GM18873 (cell line): ENCODE results near the gene HINT2.
A peak's percentile ranks its signal among the peaks of the same experiment; 100 is the strongest.

Experiments
- ATAC-seq: cut with Tn5 transposase; IDR thresholded peaks from one replicate; pipeline ENCODE4 v1.9.1; 2021; ENCODE audit warnings: mild to moderate bottlenecking, moderate library complexity, moderate number of reproducible peaks; ENCODE audit not compliant: unreplicated experiment, low FRiP score

HINT2 gene

DNA sequence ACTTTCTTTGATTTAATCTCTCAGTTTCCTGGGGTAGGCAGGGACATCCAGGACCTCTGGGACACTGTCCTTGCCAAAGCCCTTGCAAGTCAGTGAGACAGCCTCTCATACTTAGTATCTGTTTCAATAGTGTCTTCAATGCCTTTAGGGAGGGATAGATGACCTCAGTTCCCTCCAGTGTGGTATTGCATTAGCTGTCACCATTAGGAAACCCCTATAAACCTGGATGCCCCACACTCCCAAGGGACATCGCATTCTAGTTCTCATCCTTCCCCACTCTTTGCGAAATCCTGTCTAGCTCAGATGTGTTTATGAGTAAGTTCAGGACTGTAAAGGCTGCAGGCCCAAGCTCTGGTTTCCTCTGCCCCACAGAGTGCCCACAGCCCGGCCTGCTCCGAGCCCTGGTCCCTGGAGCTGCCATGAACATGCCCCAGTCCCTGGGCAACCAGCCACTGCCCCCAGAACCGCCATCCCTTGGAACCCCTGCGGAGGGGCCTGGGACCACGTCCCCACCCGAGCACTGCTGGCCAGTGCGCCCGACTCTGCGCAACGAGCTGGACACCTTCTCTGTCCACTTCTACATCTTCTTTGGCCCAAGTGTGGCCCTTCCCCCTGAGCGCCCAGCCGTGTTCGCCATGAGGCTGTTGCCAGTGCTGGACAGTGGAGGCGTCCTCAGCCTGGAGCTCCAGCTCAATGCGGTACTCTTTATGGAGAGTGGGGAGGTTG, 27.3 kb upstream of the HINT2 start:
- ATAC-seq, result no peak

DNA sequence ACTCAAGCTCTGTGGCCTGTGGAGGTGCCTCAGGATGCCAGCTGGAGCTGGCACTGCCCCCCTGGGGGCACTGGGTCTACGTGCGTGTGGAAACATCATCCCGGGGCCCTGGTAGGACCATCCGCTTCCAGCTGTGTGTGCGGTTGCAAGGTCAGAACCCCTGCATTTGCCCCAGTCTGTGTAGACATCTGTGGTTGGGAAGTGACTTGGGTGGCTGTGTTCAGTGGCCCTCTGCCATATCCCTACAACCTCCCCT, 26.7 kb upstream of the HINT2 start:
- ATAC-seq, result no peak

DNA sequence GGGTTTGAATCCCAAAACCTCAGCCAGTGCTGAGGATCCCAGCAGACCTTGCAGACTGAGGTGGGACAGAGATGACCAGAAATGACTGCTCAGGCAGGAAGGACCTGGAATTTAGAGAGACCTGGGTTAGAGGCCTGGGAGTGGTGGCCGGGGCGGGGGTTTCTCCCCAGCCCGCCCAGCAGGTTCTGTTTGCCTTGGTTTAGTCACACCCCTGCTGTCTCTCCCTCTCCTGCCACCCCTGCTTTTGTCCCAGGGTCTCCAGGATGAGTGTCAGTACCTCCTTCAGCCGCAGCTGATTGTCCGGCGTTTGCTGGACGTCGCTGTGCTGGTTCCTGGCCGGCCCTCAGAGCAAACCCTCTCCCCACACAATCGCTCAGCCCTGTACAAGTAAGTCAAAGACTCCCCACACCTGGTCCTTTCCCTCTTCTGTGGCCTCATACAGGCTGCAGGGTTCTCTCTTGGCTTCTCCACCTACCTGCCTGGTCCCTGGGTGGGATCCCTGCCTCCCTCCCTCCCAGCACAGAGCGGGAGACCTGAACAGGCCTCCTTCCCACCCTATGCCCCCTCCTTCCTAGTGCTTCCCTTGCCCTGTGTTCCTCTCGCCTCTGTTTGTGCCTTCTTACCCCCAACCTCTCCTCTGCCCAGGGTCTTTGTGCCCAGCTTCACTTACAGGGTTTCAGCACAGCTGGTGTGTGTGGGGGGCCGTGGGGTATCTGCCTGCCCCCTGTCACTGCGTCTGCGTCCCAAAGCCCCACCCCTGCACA, 26.2 kb upstream of the HINT2 start:
- no peak for ATAC-seq

DNA sequence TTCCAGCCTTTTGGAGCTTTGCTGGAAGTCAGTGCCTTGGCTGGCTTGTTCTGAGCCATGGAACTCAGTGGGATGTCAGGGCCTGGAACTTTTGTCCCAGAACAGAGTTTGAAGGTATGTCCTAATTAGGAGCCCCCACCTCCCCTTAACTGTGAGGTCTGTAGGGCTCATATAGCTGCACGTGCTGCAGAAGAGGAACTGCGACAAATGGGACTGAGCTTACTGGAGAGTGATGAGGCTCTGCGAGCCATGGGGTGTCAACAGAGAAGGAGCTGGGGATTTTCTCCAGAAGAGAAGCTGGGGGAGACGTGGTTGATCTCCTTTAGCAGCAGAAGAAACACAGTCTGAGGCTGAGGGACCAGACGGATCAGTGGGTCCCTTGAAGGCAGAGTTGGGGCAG, 25.1 kb upstream of the HINT2 start:
- no peak for ATAC-seq

DNA sequence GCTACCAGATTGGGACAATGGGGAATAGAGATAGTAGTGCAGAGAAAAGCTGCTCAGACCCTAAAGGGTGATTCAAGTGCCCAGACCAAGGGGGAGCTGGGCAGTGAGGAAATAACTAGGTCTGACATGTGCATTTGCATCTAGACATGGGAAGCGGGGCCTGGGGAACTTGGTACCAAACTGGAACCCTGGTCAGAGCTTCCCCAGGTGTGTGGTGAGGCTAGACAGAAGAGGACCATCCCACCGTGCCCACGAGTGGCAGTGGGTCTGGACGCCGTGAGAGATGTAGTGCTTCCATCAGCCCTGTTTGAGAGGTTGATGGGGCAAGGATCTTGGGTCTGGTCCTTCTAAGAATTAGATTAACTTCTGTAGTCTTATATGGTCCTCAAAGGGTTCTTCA, 21.8 kb upstream of the HINT2 start:
- no peak for ATAC-seq

DNA sequence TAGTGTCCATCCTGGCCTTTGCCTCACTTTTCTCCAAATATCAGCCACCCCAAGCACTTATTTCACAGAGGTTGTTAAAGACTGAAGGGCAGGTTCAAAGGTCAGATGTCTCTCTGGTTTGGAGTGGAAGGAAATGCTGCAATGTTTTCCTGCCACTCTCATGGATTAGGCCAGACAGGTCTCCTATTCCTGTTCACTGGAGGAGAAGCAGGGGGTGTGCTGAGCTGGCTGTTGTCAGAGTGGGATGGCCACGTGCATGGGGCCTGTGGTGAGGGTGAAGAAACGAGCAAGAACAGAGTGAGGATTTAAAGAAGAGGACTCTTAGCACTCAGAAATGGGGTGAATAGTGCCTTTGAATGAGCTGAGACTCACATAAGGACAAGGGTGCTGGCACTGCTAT, 20.9 kb upstream of the HINT2 start:
- ATAC-seq, result no peak

- ATAC-seq, result no peak
Observed at GRCh38 chr9:35835216-35835632, 20.4 kb upstream of the HINT2 start.

DNA sequence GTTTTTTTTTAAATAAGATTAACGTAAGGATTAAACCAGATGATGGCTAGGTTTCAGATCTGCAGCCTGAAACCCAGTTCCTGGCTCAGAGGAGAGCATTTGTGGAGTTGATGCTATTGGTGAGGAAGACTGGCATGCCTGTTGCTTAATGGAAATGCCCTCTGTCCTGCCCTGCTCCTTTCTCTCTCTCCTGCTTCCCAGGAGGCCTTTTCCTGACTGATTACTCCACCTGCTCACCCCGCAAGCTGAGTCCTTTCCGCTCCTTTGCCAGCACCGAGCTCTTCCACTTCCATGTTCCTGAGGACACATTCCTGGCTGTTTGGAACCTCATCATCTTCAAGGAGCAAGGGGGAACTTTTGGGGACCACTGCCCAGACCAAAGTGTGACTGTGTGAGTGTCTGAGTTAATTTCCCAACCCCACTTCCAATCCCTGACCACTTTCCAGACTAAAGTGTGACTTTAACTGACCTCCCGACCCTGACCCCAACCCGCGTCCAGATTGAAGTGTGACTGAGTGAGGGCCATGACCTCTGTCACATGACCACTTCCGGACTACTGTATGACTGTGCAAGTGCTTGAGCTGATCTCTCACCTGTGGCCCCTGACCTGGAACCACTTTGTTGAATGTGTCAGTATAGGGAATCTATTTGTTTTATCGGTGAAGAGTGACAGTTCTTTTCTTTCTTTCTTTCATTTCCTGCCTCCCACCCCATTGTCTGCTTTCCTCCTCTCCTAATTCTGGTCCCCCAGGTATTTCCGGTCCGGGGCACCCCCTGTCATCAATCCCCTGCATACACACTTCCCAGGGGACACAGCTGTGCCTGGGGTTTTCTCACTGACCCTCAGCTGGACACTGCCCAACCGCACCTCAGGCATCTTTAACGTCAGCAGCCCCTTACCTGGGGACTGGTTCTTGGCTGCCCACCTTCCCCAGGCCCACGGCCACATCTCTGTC, 19.7 kb upstream of the HINT2 start:
- no peak for ATAC-seq

GRCh38 chr9:35832814-35833213, 18.0 kb upstream of the HINT2 start:
- no peak for ATAC-seq

- ATAC-seq, result no peak
Observed at GRCh38 chr9:35831040-35831439, 16.2 kb upstream of the HINT2 start.

DNA sequence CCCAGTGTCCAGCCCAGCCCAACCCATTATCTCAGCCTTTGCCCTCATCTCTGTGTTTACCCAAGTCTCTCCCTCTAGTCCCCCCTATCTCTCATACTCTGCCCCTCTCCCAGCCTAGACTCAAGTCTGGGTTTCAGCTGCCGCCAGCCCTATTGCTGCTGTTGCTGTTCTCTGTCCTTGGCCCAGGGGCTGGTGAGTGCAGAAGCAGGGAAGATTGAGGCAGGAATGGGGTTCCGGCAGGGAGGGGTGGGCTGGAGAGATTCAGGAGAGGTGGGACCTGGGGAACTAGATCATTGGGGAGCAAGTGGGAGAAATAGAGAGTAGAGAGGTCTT, 14.9 kb upstream of the HINT2 start:
- no peak for ATAC-seq

- peak; percentile 58 for ATAC-seq
Observed at GRCh38 chr9:35829084-35829763, 14.4 kb upstream of the HINT2 start, which contains the start of gene TMEM8B. TSS of gene TMEM8B (plus strand) at chr9:35829228. CDS start at chr9:35829448, 220 bp downstream.

DNA sequence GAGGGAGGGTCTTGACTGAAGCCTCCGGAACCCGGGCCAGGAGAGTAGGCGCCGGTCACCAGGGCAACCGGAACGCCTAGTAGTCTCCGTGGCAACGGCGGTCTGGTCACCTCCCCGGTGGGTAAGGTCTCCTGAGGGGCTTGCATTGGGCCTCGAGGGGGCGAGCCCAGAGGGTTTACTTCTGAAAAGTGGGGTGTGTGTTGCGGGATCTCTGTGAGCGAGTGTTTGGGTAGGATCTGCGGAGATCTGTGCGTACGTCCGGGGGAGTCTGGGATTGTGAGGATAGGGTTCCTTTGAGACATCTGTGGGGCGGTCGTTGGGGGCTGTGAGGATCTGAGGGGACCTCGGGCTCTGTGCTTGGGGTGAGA, 13.9 kb upstream of the HINT2 start, which contains the start of gene FAM221B:
TSS of gene FAM221B (minus strand) at position 17 of the 368 bp plus-strand sequence. CDS start 2,571 bp downstream, outside the sequence.
- no peak for ATAC-seq

GRCh38 chr9:35827486-35827885, 12.6 kb upstream of the HINT2 start:
- ATAC-seq, result no peak

- no peak for ATAC-seq
Observed at GRCh38 chr9:35826071-35826701, 11.3 kb upstream of the HINT2 start.

GRCh38 chr9:35822926-35823325, 8.1 kb upstream of the HINT2 start:
- no peak for ATAC-seq

DNA sequence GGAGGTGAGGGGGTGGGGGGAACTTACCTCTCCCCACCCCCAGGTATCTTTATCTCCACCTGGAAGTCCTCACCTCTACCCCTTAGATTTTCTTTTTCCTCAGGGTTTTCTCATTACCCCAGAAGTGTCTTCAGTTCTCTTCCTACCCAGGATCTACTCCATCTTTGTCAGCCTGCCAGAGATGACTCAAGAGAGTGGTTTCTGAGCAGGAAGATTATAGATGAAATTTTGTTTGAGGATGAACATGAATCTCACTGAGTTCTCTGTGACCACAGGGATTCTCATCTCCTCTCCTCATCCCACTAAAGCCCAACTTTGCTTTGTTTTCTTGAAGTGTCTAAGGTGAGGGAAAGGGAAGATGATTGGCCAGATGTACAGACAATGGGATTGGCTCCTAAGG, 5.2 kb upstream of the HINT2 start:
- no peak for ATAC-seq

DNA sequence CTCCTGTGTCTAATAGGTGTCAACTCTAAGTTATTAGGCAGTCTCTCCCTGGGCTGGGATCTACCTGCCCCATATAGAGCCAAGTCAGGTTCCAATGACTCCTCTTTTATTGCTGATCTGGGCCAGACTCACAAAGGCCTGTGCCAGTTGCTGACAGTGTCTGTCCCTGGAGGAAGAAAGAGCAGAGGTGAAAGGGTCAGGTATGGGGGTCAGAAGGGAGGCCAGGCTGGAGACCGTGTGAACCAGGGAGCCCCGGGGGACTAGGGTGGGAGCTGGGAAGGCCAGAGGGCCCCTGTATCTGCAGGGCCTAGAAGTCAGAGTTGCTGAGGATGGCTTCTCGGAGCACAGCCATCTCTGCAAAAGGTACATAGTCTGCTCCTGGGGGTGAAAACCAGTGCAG, 3.5 kb upstream of the HINT2 start:
- ATAC-seq, result no peak

DNA sequence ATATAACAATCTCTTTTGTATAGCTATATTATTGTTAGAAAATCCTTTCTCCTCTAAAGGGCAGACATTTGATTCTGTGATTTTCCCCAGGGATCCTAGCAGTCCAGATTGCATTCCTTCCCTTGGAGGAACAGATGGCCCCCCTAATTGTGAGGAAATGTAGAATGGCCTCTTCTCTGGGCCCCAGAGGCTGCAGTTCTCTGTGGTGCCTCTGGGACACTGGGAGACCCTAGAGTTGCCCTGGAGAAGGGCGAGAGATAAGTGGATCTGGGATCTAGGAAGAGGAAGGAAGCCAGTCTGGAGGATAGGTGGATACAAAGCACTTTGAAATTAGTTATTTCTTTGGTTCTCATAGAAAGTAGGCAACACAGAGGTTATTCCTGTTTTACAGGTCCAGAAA, 1.9 kb upstream of the HINT2 start:
- ATAC-seq, result no peak
